Kidney (tissue), 14 donors: ENCODE results near the gene MPP1. TPM values are rescaled to one million over a fixed set of nuclear protein-coding genes. Genes with fewer than 3 reads are reported as not detected.
"Not testable (repeated sequence)": the region's sequence is repeated elsewhere in the genome, so short reads cannot be mapped to it uniquely, and the experiment has no call there.

ENCODE experiments used
- DNase-seq, 5 donors: peaks; one replicate each; pipeline ENCODE4 v3.0.0-alpha.2; 2013 to 2020
- FAIRE-seq: peaks from 2 replicates; lab custom pipeline; 2012; peaks lifted over from hg19 to GRCh38; lab: Jason Lieb, UNC
- H3K27ac ChIP-seq, 2 donors: one replicate each; pipeline ENCODE4 v1.7.0; 2013; ENCODE audit warnings: low read depth in 2 of 2, low read length in 2 of 2, inconsistent platforms in 1 of 2
- H3K27me3 ChIP-seq: one replicate; pipeline ENCODE4 v1.7.1; 2013; ENCODE audit warnings: low read length, inconsistent platforms; ENCODE audit not compliant: control insufficient read depth, insufficient read depth
- H3K36me3 ChIP-seq, 3 donors: one replicate each; pipeline versions ENCODE4 v1.7.0 to v1.7.1; 2013; ENCODE audit warnings: low read length in 3 of 3, control low read depth in 1 of 3, inconsistent platforms in 1 of 3; ENCODE audit not compliant: insufficient read depth in 3 of 3, control insufficient read depth in 2 of 3
- H3K4me1 ChIP-seq, 3 donors: one replicate each; pipeline versions ENCODE4 v1.7.0 to v1.7.1; 2013; ENCODE audit warnings: low read length in 3 of 3, inconsistent platforms in 1 of 3, low read depth in 1 of 3; ENCODE audit not compliant: control insufficient read depth in 2 of 3, insufficient read depth in 2 of 3
- H3K4me3 ChIP-seq, 3 donors: one replicate each; pipeline versions ENCODE4 v1.7.0 to v1.8.1; 2013; ENCODE audit warnings: low read length in 3 of 3, control low read depth in 1 of 3, inconsistent platforms in 1 of 3
- H3K9ac ChIP-seq, 3 donors: one replicate each; pipeline versions ENCODE4 v1.7.0 to v1.7.1; 2013; ENCODE audit warnings: low read length in 3 of 3, control low read depth in 1 of 3, inconsistent platforms in 1 of 3
- H3K9me3 ChIP-seq, 3 donors: one replicate each; pipeline versions ENCODE4 v1.7.0 to v1.7.1; 2013; ENCODE audit warnings: low read length in 3 of 3, control low read depth in 1 of 3, inconsistent platforms in 1 of 3; ENCODE audit not compliant: control insufficient read depth in 2 of 3, insufficient read depth in 1 of 3
- intact Hi-C: fragments of 100-400 bp; cut with DNase I; formaldehyde crosslinking; loops from one replicate; pipeline ENCODE4 v1.11.1; 2022
- polyA plus RNA-seq: library from polyadenylated mRNA; stranded (reverse); fragments of 350-450 nt; fragmentation: Illumina TruSeq; extraction: RNeasy Lipid Tissue Mini Kit (QIAGEN cat#74804); gene quantifications from one replicate; pipeline ENCODE4 v1.2.3, GENCODE V29; 2014; ENCODE audit warnings: low read depth, low replicate concordance; ENCODE audit not compliant: insufficient read depth
- total RNA-seq: library from RNA; stranded (reverse); fragmentation: NEBNext Ultra II Directional; extraction: Animal tissue kit (Norgen Biotek cat#: 25700); gene quantifications from one replicate; pipeline ENCODE4 v1.2.1, GENCODE V29; 2021
- TF ChIP-seq, protein P1 (sequence below): IDR thresholded peaks from 3 replicates; pipeline ENCODE4 v1.5.1; 2012; ENCODE audit warnings: mild to moderate bottlenecking, moderate library complexity, borderline replicate concordance; ENCODE audit not compliant: insufficient read depth; ENCODE audit errors: extremely low read depth
- donor health status: control.
- donor health status: control.
- donor health status: control.
- donor health status: control.
- donor health status: control.
- donor health status: DM: yes; HTN: yes; CAD: no.
- donor health status: Normal renal cell carcinoma (clear cell type).

Gene MPP1
- total and polyA plus RNA-seq, 2 donors from 2014 or later, result 47.0 to 76.4 TPM

DNA sequence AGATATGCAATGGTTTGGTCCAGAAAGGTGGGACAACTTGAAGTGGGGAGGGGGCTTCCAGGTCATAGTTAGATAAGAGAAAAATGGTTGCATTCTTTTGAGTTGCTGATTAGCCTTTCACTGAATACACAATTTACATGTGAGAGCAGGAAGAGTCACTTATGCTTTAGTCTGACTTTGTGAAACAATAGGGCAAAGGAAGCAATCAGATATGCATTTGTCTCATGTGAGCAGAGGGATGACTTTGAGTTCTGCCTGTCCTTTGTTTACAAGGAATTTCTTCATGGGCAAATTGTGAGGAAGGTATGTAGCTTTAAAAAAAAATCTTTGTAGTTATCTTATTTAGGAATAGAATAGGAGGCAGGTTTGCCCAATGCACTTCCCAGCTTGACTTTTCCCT lies 16.2 kb upstream of the MPP1 start:
- Histone ChIP-seq H3K36me3 (no peaks in the 10 kb centered on the region), H3K4me3 (no peak overlapping the region), H3K4me1 (no peaks in the 10 kb centered on the region), H3K27me3 (no peaks in the 10 kb centered on the region), H3K9ac (no peak overlapping the region), H3K9me3 (no peaks in the 10 kb centered on the region), H3K27ac (no peak overlapping the region)
- DNase-seq (no peak), FAIRE-seq (no peak)
- intact Hi-C loops, result no loop called here
- TF ChIP-seq, protein P1, sequence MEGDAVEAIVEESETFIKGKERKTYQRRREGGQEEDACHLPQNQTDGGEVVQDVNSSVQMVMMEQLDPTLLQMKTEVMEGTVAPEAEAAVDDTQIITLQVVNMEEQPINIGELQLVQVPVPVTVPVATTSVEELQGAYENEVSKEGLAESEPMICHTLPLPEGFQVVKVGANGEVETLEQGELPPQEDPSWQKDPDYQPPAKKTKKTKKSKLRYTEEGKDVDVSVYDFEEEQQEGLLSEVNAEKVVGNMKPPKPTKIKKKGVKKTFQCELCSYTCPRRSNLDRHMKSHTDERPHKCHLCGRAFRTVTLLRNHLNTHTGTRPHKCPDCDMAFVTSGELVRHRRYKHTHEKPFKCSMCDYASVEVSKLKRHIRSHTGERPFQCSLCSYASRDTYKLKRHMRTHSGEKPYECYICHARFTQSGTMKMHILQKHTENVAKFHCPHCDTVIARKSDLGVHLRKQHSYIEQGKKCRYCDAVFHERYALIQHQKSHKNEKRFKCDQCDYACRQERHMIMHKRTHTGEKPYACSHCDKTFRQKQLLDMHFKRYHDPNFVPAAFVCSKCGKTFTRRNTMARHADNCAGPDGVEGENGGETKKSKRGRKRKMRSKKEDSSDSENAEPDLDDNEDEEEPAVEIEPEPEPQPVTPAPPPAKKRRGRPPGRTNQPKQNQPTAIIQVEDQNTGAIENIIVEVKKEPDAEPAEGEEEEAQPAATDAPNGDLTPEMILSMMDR, result no peak

DNA sequence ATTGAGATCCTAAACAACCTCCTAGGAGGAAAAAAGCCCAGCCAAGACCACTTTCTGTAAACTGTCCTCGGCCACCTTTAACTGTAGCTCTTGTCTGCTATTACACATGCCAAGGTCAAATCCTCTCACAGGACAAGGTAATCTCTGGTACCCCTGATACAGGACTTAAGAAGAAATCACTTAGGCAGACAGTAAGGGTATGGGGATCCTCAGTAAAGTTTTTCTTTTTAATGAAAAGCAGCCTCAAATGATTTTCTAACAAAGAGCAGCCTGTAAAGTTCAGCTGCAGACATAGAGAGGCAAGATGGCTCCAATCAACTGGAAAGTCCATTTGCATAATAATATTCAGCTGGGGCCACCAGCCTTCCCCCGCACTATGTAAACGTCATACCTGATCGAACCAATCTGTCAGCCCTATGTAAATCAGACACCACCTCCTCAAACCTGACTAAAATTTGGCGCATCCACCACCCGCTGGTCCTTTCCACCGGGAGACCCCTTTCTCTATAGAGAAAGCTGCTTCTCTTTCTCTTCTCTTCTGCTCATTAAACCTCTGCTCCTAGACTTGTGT lies 14.6 kb upstream of the MPP1 start:
- Histone ChIP-seq H3K36me3 (no peaks in the 10 kb centered on the region), H3K4me3 (no peak overlapping the region), H3K4me1 (no peaks in the 10 kb centered on the region), H3K9ac (no peak overlapping the region), H3K27ac (no peak overlapping the region), H3K9me3 (no peaks in the 10 kb centered on the region), H3K27me3 (no peaks in the 10 kb centered on the region)
- DNase-seq (no peak), FAIRE-seq (no peak)
- intact Hi-C loops, result no loop called here
- TF ChIP-seq, protein P1, result no peak

DNA sequence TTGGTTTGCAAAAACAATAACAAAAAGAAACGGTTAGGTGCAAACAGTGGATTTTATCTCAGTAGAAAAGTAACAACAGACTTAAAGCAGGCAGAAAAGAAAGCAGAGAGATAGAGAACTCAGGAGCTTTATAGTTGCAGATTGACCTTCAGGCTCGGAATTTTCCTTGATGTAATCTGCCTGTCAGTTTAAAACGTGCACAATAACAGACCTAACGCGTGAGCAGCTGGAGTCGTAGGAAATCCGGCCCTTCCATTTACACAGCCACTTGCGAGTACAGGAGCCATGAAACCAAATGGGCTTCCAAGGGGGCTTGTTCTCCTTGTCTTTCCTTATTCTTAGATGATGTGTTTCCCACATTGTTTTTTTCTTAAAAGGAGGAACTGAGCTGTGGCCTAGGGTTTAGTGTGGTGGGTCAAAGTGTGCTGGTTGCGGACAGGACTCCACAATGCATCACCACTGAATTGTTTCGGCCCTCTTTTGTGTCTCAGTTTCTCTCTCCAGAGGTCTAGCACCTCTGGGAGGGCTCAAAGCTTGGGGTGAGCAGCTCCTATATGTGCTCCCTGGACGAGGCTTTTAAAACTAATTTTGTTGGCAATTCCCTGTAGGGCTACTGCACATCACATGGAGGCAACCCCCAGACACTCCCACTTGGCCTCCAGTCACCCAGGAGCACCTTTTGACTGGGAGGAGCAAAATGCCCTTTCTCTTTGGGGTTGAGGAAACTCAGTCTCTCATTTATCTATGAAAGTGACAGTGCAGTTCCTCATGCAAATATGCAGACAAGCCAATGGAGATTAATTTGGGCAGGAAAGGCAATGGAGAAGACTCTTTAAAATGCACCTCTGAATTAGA lies 13.9 kb upstream of the MPP1 start:
- TF ChIP-seq, protein P1, result no peak
- no peaks in the 10 kb centered on the region for H3K27me3 ChIP-seq
- intact Hi-C loops, result no loop called here
- no peak for DNase-seq
- H3K4me1 ChIP-seq, result no peaks in the 10 kb centered on the region
- no peaks in the 10 kb centered on the region for H3K9me3 ChIP-seq
- no peak overlapping the region for H3K4me3 ChIP-seq
- H3K9ac ChIP-seq, result no peak overlapping the region
- H3K27ac ChIP-seq, result no peak overlapping the region
- H3K36me3 ChIP-seq, result no peaks in the 10 kb centered on the region
- FAIRE-seq, result no peak

DNA sequence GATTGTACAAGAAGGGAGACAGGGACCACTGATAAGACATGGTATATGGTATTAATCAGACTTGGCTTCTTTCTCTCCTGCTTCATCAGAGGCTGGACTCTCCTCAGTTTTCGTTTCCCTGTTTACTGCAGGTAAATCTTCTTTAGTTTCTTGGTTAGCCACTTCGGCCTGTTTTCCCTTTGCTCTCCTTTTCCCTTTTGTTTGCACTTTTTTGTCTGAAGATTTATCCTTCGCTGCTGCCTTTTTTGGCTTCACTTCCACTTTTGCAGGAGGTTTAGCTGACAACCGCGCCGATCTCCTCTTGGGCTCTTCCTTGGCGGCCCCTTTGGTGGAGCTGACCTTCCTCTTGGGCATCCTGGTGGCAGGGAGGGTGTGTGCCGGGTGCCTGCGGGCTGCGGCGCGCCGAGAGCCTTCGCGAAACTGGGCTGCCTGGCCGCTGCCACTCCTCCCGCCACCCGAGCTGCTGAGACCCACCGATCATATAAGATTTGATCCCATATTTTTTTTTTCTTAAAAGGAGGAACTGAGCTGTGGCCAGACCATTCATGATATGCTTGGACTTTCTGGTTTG lies 11.8 kb upstream of the MPP1 start:
- H3K4me3 ChIP-seq, H3K27me3 ChIP-seq, intact Hi-C loops, H3K9ac ChIP-seq, H3K9me3 ChIP-seq, H3K4me1 ChIP-seq, FAIRE-seq, H3K27ac ChIP-seq, H3K36me3 ChIP-seq, DNase-seq: not testable (repeated sequence)

DNA sequence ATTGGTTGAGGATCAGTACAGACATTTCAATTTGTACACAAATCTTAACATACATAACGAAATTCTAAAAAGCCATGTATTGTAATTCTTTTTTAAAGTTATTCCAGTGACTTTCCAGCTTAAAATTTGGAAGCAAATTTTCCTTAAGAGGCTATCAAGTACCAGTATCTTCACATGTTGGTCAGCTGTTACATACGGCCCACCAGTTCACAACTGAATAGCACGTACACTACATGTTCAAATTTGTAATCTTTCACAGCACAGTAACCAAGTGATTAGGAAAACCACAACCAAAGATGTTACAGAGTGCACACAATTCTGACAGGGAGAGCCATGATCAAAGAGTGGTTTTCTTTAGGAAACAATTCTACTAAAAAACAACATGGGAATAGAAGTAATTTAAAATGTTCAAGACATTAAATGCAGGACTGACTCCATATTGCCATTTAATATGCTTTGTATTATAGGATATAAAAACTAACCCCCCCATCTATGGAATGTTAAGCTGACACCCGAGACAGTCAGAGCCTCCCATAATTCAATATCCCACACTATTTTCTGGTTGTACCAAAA lies 11.1 kb upstream of the MPP1 start:
- H3K36me3 ChIP-seq, H3K27ac ChIP-seq, FAIRE-seq, H3K9ac ChIP-seq, H3K4me1 ChIP-seq, intact Hi-C loops, DNase-seq, H3K9me3 ChIP-seq, H3K4me3 ChIP-seq, H3K27me3 ChIP-seq: not testable (repeated sequence)
